Prostate gland (tissue), 2 donors: Measurements from ENCODE around the gene GPN2. TPM values are rescaled to one million over a fixed set of nuclear protein-coding genes. Genes with fewer than 3 reads are reported as not detected.

Experiments used
- DNase-seq: peaks from one replicate; pipeline ENCODE4 v3.0.0-alpha.2; 2019; ENCODE audit warnings: low spot score
- H3K27ac ChIP-seq, 2 donors: fragments of 200-600 bp; sonication (generic); 2 replicates each; pipeline ENCODE4 v1.5.1; 2017 to 2019
- H3K27me3 ChIP-seq: fragments of 200-600 bp; sonication (generic); replicated peaks from 2 replicates; pipeline ENCODE4 v1.5.1; 2019; ENCODE audit not compliant: insufficient read depth
- H3K36me3 ChIP-seq, 2 donors: fragments of 200-600 bp; sonication (generic); 1 replicate in 1 of 2; 2 replicates in 1 of 2; pipeline versions ENCODE4 v1.5.1 to v1.8.1; 2017 to 2019
- H3K4me1 ChIP-seq: fragments of 200-600 bp; sonication (generic); replicated peaks from 2 replicates; pipeline ENCODE4 v1.5.1; 2019
- H3K4me3 ChIP-seq, 2 donors: fragments of 200-600 bp; sonication (generic); 2 replicates each; pipeline ENCODE4 v1.5.1; 2017 to 2019
- H3K9me3 ChIP-seq: fragments of 200-600 bp; sonication (generic); 2 replicates; pipeline ENCODE4 v1.5.1; 2017
- CTCF ChIP-seq, 4 experiments: fragments of 200-600 bp in 2 of 4; fragments of 450-650 bp in 2 of 4; sonication (generic) in 2 of 4; IDR thresholded peaks; 1 replicate in 3 of 4; 2 replicates in 1 of 4; pipeline ENCODE4 v1.5.1; 2016 to 2019; ENCODE audit warnings: antibody characterized with exemption in 4 of 4, mild to moderate bottlenecking in 2 of 4, moderate library complexity in 2 of 4
- POLR2A ChIP-seq: fragments of 450-650 bp; IDR thresholded peaks from one replicate; pipeline ENCODE4 v1.6.1; 2016; ENCODE audit warnings: antibody characterized with exemption, mild to moderate bottlenecking
- POLR2AphosphoS5 ChIP-seq: sonication (generic); formaldehyde crosslinking; IDR thresholded peaks from one replicate; pipeline ENCODE4 v1.6.1; 2017; ENCODE audit warnings: antibody characterized with exemption
- WGBS: methylation state at CpG from one replicate; pipeline ENCODE4 v1.1.5; 2018; 5-methylcytosine and 5-hydroxymethylcytosine counted together
- intact Hi-C: fragments of 100-400 bp; cut with DNase I; formaldehyde crosslinking; loops from one replicate; pipeline ENCODE4 v1.14.2; 2022
- total RNA-seq, 2 donors: library from RNA; depleted of rRNA; stranded (reverse); fragments of >200 nt; gene quantifications; one replicate each; pipeline ENCODE4 v1.1.0, GENCODE V29; 2016

Gene GPN2
- total RNA-seq, 2 donors from 2014 or later = 15.7 to 26.0 TPM

DNA sequence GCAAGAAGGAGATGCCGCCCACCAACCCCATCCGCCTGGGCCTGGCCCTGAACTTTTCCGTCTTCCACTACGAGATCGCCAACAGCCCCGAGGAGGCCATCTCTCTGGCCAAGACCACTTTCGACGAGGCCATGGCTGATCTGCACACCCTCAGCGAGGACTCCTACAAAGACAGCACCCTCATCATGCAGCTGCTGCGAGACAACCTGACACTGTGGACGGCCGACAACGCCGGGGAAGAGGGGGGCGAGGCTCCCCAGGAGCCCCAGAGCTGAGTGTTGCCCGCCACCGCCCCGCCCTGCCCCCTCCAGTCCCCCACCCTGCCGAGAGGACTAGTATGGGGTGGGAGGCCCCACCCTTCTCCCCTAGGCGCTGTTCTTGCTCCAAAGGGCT is 26.4 kb downstream of the GPN2 start:
- intact Hi-C loops = loop anchor here (10.0 kb wide), 1 partner anchor 169 kb away; the partner anchor contains the start of gene ARID1A
- TF ChIP-seq CTCF (IDR thresholded peaks at IDR 0.05) (no peak), POLR2A (no peak), POLR2AphosphoS5 (no peak)
- H3K27me3 ChIP-seq = no peaks in the 10 kb centered on the region
- H3K36me3 ChIP-seq = no peaks in the 10 kb centered on the region
- 37% methylated on average over 20 of the region's 20 CpGs for WGBS
- H3K4me1 ChIP-seq = peaks cover 7% of the 10 kb centered on the region
- DNase-seq = no peak
- no peaks in the 10 kb centered on the region for H3K9me3 ChIP-seq
- H3K4me3 ChIP-seq = peak overlapping the region; percentile 39 to 59
- peak overlapping the region; percentile 99 for H3K27ac ChIP-seq

DNA sequence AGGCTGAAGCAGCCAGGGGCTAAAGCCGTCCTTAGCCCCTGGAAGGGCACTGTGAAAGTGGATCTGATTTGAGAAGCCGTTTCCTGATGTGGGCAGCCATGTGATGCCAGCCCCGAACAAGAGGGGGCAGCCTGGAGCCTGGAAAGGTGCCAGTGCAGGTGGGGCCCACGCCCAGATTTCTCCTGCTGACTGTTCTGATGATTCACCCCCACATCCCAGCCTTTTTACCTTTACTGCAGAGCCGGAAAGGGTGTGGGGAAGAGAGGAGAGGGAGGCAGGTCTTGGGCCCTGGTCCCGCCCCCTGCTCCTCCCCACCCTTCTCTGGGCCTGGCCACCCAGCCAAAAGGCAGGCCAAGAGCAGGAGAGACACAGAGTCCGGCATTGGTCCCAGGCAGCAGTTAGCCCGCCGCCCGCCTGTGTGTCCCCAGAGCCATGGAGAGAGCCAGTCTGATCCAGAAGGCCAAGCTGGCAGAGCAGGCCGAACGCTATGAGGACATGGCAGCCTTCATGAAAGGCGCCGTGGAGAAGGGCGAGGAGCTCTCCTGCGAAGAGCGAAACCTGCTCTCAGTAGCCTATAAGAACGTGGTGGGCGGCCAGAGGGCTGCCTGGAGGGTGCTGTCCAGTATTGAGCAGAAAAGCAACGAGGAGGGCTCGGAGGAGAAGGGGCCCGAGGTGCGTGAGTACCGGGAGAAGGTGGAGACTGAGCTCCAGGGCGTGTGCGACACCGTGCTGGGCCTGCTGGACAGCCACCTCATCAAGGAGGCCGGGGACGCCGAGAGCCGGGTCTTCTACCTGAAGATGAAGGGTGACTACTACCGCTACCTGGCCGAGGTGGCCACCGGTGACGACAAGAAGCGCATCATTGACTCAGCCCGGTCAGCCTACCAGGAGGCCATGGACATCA is 27.1 kb downstream of the GPN2 start, which contains the start of gene SFN:
TSS of gene SFN (plus strand) at position 369 of the 904 bp plus-strand sequence. CDS start at position 433, 64 bp downstream.
- peak; percentile 94 for DNase-seq
- Histone ChIP-seq H3K36me3 (no peaks in the 10 kb centered on the region), H3K4me3 (peak within 1 kb of the TSS; percentile 39 to 59), H3K27me3 (no peaks in the 10 kb centered on the region), H3K27ac (peak within 1 kb of the TSS; percentile 99), H3K4me1 (peaks cover 7% of the 10 kb centered on the region), H3K9me3 (no peaks in the 10 kb centered on the region)
- TF ChIP-seq POLR2AphosphoS5 (peak; percentile 93), CTCF (IDR thresholded peaks at IDR 0.05) (peak in 3 of 4 experiments; percentile 49 to 84 (median 71)), POLR2A (peak; percentile 99)
- 44% methylated on average over 36 of the region's 37 CpGs for WGBS
- intact Hi-C loops = loop anchor here (10.0 kb wide), 1 partner anchor 168 kb away; the partner anchor contains the start of gene ARID1A

DNA sequence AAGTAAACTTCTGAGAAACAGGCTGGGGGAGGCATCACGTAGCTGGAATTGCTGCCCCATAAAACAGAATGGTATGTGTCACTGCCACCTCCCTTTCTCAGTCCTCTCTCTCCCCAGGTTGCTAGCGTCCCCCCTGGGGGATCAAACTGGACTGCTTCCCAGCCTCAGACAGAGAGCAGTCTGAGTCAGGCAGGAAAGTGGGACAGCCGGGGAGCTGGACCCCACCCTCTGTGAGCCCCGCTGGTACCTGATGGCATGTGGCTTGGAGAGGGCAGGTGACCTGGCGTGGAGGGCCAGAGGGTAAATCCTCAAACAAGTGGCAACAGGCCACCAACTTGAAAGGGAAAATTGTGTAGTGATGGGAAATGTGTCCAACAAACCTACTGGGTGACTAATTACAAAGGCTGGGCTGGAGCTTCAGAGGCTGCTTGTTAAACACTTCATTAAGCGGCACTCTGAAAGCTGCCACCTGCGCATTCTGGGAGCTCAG is 28.1 kb downstream of the GPN2 start:
- no peak for TF ChIP-seq POLR2A
- TF ChIP-seq POLR2AphosphoS5 = no peak
- TF ChIP-seq CTCF (IDR thresholded peaks at IDR 0.05) = no peak
- 35% methylated on average over 7 of the region's 7 CpGs for WGBS

DNA sequence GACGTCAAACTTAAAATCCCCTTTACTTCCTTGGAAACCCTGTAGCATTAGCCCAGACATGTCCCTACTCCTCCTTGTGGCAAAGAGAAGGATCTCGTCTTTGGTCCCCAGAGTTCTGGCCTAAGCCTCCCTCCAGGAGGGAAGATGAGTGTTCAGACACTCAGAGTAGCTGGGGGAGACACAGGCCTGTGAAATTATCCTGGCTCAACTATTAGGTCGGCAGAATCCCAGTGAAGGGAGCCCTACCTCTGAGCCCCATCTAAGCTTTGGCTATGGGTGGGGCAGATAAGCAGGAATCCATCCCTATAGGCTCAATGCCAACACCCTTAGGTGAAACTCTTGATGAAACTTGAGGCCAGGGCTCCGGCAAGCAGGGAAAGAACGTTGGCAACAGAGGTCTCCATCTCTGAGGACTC is 28.8 kb downstream of the GPN2 start:
- Histone ChIP-seq H3K4me3 (no peak overlapping the region), H3K9me3 (no peaks in the 10 kb centered on the region), H3K27me3 (no peaks in the 10 kb centered on the region), H3K36me3 (no peaks in the 10 kb centered on the region), H3K4me1 (peaks cover 20% of the 10 kb centered on the region), H3K27ac (peak overlapping the region; percentile 99)
- intact Hi-C loops = loop anchor here (10.0 kb wide), 1 partner anchor 166 kb away; the partner anchor contains the start of gene ARID1A
- 38% methylated on average over 5 of the region's 5 CpGs for WGBS
- DNase-seq = no peak
- TF ChIP-seq CTCF (IDR thresholded peaks at IDR 0.05) (peak in 1 of 4 experiments; percentile 22), POLR2AphosphoS5 (no peak), POLR2A (no peak)

More for the DNA sequence above, 28.1 kb downstream of the GPN2 start:
- DNase-seq = no peak
- peaks cover 14% of the 10 kb centered on the region for H3K4me1 ChIP-seq
- intact Hi-C loops = loop anchor here (10.0 kb wide), 1 partner anchor 167 kb away; the partner anchor contains the start of gene ARID1A
- H3K27me3 ChIP-seq = no peaks in the 10 kb centered on the region
- H3K27ac ChIP-seq = peak overlapping the region; percentile 99
- H3K36me3 ChIP-seq = no peaks in the 10 kb centered on the region
- no peak overlapping the region for H3K4me3 ChIP-seq
- H3K9me3 ChIP-seq = no peaks in the 10 kb centered on the region
